ENCODE results near the gene MARK4.

The MARK4 gene

GRCh38 chr19:45345506-45345860, 94.4 kb downstream of the MARK4 start:
- TF ChIP-seq CTCF (conservative IDR thresholded peaks at IDR 0.05) (no peak), ZFX (IDR thresholded peaks at IDR 0.05) (no peak)
- H3K27ac ChIP-seq = no peak overlapping the region

- no peak overlapping the region for H3K27ac ChIP-seq
- TF ChIP-seq CTCF (conservative IDR thresholded peaks at IDR 0.05) (no peak), ZFX (IDR thresholded peaks at IDR 0.05) (no peak)
These were observed 95.4 kb downstream of the MARK4 start for GRCh38 chr19:45346449-45346848.

GRCh38 chr19:45347570-45348366, 96.7 kb downstream of the MARK4 start:
- H3K27ac ChIP-seq = no peak overlapping the region
- TF ChIP-seq CTCF (conservative IDR thresholded peaks at IDR 0.05) = no peak
- no peak for TF ChIP-seq ZFX (IDR thresholded peaks at IDR 0.05)

GRCh38 chr19:45348367-45349125, 97.5 kb downstream of the MARK4 start:
- TF ChIP-seq ZFX (IDR thresholded peaks at IDR 0.05) (no peak), CTCF (conservative IDR thresholded peaks at IDR 0.05) (no peak)
- no peak overlapping the region for H3K27ac ChIP-seq

- H3K27ac ChIP-seq = no peak overlapping the region
- TF ChIP-seq ZFX (IDR thresholded peaks at IDR 0.05) = no peak
- TF ChIP-seq CTCF (conservative IDR thresholded peaks at IDR 0.05) = no peak
These were observed 98.0 kb downstream of the MARK4 start for GRCh38 chr19:45349126-45349415.

- H3K27ac ChIP-seq = no peak overlapping the region
- no peak for TF ChIP-seq CTCF (conservative IDR thresholded peaks at IDR 0.05)
- no peak for TF ChIP-seq ZFX (IDR thresholded peaks at IDR 0.05)
These were observed 98.4 kb downstream of the MARK4 start for GRCh38 chr19:45349430-45349941.

- no peak overlapping the region for H3K27ac ChIP-seq
- TF ChIP-seq ZFX (IDR thresholded peaks at IDR 0.05) = no peak
- no peak for TF ChIP-seq CTCF (conservative IDR thresholded peaks at IDR 0.05)
These were observed 99.5 kb downstream of the MARK4 start for GRCh38 chr19:45350477-45351058.

Data from C4-2B (cell line).